Neural cell (in vitro differentiated cells): ENCODE data around the gene DCC. TPM values are rescaled to one million over a fixed set of nuclear protein-coding genes. Genes with fewer than 3 reads are reported as not detected.

Source experiments
- H2AFZ ChIP-seq: fragments of 200-600, 300-800 bp; sonication (generic), shearing (Covaris generic); 2 replicates; pipeline ENCODE4 v1.6.0; 2014; ENCODE audit warnings: low read depth, mild to moderate bottlenecking, antibody characterized with exemption, low read length, moderate library complexity
- H3F3A ChIP-seq: fragments of 200-600 bp; shearing (Covaris generic); 2 replicates; pipeline ENCODE4 v1.6.1; 2016; ENCODE audit warnings: mild to moderate bottlenecking, moderate library complexity, mixed read lengths, antibody characterized with exemption, low read length; ENCODE audit not compliant: insufficient read depth, poor library complexity, severe bottlenecking
- H3K27ac ChIP-seq: fragments of 200-600, 300-800 bp; sonication (generic), shearing (Covaris generic); 2 replicates; pipeline ENCODE4 v1.5.1; 2014; ENCODE audit warnings: mild to moderate bottlenecking, low read length, moderate library complexity
- H3K27me3 ChIP-seq: fragments of 300-800, 200-600 bp; sonication (generic), shearing (Covaris generic); 2 replicates; pipeline ENCODE4 v1.6.0; 2014; ENCODE audit warnings: mild to moderate bottlenecking, low read depth, low read length, moderate library complexity; ENCODE audit not compliant: insufficient read depth
- H3K36me3 ChIP-seq: fragments of 300-800, 200-600 bp; sonication (generic), shearing (Covaris generic); 2 replicates; pipeline ENCODE4 v1.5.1; 2014; ENCODE audit warnings: mild to moderate bottlenecking, antibody characterized with exemption, low read length, moderate library complexity; ENCODE audit not compliant: insufficient read depth
- H3K4me2 ChIP-seq: fragments of 300-800, 200-600 bp; sonication (generic), shearing (Covaris generic); 2 replicates; pipeline ENCODE4 v1.6.0; 2014; ENCODE audit warnings: mild to moderate bottlenecking, low read length
- H3K4me3 ChIP-seq: fragments of 300-800, 200-600 bp; sonication (generic), shearing (Covaris generic); 2 replicates; pipeline ENCODE4 v1.5.1; 2014; ENCODE audit warnings: mild to moderate bottlenecking, low read length, moderate library complexity
- H3K79me2 ChIP-seq: fragments of 200-600 bp; shearing (Covaris generic); replicated peaks from 2 replicates; pipeline ENCODE4 v1.6.0; 2014; ENCODE audit warnings: mild to moderate bottlenecking, low read length, moderate library complexity; ENCODE audit not compliant: insufficient read depth
- H3K9ac ChIP-seq: fragments of 300-800, 200-600 bp; sonication (generic), shearing (Covaris generic); 2 replicates; pipeline ENCODE4 v1.6.1; 2016; ENCODE audit warnings: mild to moderate bottlenecking, low read length, mixed read lengths
- H3K9me2 ChIP-seq: fragments of 200-600 bp; shearing (Covaris generic); 2 replicates; pipeline ENCODE4 v1.6.1; 2016; ENCODE audit warnings: mild to moderate bottlenecking, low read length, mixed read lengths; ENCODE audit not compliant: insufficient read depth
- H3K9me3 ChIP-seq: fragments of 200-600, 300-800 bp; sonication (generic), shearing (Covaris generic); 2 replicates; pipeline ENCODE4 v1.6.1; 2016; ENCODE audit warnings: mild to moderate bottlenecking, mixed run types, low read length, moderate library complexity, mixed read lengths
- H4K20me1 ChIP-seq: fragments of 200-600 bp; shearing (Covaris generic); 2 replicates; pipeline ENCODE4 v1.6.1; 2016; ENCODE audit warnings: mild to moderate bottlenecking, mixed run types; ENCODE audit not compliant: insufficient read depth
- EP300 ChIP-seq: fragments of 450-650 bp; conservative IDR thresholded peaks from 2 replicates; pipeline ENCODE4 v1.6.1; 2014; ENCODE audit warnings: antibody characterized with exemption, mild to moderate bottlenecking, moderate library complexity; ENCODE audit not compliant: poor library complexity, severe bottlenecking
- EZH2 ChIP-seq: fragments of 200-600, 300-800 bp; shearing (Covaris generic), sonication (generic); IDR thresholded peaks from 2 replicates; pipeline ENCODE4 v1.6.1; 2014; ENCODE audit warnings: antibody characterized with exemption, low read length, borderline replicate concordance, mild to moderate bottlenecking; ENCODE audit not compliant: insufficient read depth, poor library complexity, severe bottlenecking
- MXI1 ChIP-seq: fragments of 450-650 bp; conservative IDR thresholded peaks from 2 replicates; pipeline ENCODE4 v1.6.1; 2014; ENCODE audit warnings: antibody characterized with exemption, mild to moderate bottlenecking; ENCODE audit not compliant: poor library complexity, severe bottlenecking
- POLR2AphosphoS5 ChIP-seq: IDR thresholded peaks from 2 replicates; pipeline ENCODE4 v1.6.1; 2012
- RAD21 ChIP-seq: fragments of 450-650 bp; conservative IDR thresholded peaks from 2 replicates; pipeline ENCODE4 v1.6.1; 2014; ENCODE audit warnings: antibody characterized with exemption, mild to moderate bottlenecking, moderate library complexity
- SMC3 ChIP-seq: fragments of 450-650 bp; conservative IDR thresholded peaks from 2 replicates; pipeline ENCODE4 v1.6.1; 2014; ENCODE audit warnings: antibody characterized with exemption, mild to moderate bottlenecking, moderate library complexity; ENCODE audit not compliant: poor library complexity
- TAF1 ChIP-seq: IDR thresholded peaks from 2 replicates; pipeline ENCODE4 v1.6.1; 2012; ENCODE audit warnings: low read depth
- polyA plus RNA-seq: library from polyadenylated mRNA; depleted of rRNA; stranded (reverse); fragments of >200 nt; gene quantifications from 2 replicates; pipeline ENCODE4 v1.2.3, GENCODE V29; 2014
- TF ChIP-seq, protein P1 (sequence below): IDR thresholded peaks from 2 replicates; pipeline ENCODE4 v1.6.1; 2012; ENCODE audit warnings: borderline replicate concordance
- TF ChIP-seq, protein P2 (sequence below): fragments of 450-650 bp; IDR thresholded peaks from 2 replicates; pipeline ENCODE4 v1.5.1; 2014; ENCODE audit warnings: antibody characterized with exemption, mild to moderate bottlenecking, moderate library complexity; ENCODE audit not compliant: poor library complexity, severe bottlenecking

The DCC gene
- polyA plus RNA-seq, 1 donor from 2014 or later, result 40.7 TPM

DNA sequence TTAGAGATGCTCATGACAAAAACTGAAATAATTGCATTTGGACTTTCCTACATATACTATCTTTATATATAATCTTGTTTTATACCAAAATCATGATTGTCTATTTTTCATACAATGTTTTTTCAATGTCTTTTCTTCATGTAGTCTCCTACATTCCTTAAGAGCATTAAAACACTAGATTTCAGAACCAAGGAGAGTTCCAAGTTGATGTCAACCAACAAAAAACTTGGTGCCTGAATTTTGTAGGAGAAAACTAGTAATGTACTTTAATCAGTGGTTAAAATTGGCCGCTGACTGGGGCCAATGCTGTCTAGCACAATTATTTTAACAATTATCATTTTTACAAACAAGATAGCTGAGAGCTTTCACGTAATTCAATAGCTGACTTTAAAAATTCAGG lies 678.8 kb downstream of the DCC start:
- Histone ChIP-seq H3K36me3 (no peaks in the 10 kb centered on the region), H3K27me3 (no peaks in the 10 kb centered on the region), H3K4me2 (no peak overlapping the region), H3K9me3 (no peaks in the 10 kb centered on the region), H3K9ac (no peak overlapping the region), H3K27ac (no peak overlapping the region), H3K4me3 (no peak overlapping the region), H3F3A (no peaks in the 10 kb centered on the region), H3K79me2 (no peaks in the 10 kb centered on the region), H2AFZ (no peak overlapping the region), H4K20me1 (no peaks in the 10 kb centered on the region), H3K9me2 (no peaks in the 10 kb centered on the region)
- TF ChIP-seq, protein P1, sequence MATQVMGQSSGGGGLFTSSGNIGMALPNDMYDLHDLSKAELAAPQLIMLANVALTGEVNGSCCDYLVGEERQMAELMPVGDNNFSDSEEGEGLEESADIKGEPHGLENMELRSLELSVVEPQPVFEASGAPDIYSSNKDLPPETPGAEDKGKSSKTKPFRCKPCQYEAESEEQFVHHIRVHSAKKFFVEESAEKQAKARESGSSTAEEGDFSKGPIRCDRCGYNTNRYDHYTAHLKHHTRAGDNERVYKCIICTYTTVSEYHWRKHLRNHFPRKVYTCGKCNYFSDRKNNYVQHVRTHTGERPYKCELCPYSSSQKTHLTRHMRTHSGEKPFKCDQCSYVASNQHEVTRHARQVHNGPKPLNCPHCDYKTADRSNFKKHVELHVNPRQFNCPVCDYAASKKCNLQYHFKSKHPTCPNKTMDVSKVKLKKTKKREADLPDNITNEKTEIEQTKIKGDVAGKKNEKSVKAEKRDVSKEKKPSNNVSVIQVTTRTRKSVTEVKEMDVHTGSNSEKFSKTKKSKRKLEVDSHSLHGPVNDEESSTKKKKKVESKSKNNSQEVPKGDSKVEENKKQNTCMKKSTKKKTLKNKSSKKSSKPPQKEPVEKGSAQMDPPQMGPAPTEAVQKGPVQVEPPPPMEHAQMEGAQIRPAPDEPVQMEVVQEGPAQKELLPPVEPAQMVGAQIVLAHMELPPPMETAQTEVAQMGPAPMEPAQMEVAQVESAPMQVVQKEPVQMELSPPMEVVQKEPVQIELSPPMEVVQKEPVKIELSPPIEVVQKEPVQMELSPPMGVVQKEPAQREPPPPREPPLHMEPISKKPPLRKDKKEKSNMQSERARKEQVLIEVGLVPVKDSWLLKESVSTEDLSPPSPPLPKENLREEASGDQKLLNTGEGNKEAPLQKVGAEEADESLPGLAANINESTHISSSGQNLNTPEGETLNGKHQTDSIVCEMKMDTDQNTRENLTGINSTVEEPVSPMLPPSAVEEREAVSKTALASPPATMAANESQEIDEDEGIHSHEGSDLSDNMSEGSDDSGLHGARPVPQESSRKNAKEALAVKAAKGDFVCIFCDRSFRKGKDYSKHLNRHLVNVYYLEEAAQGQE, result no peak
- no peak for TF ChIP-seq EZH2
- TF ChIP-seq RAD21, result no peak
- TF ChIP-seq EP300, result no peak
- no peak for TF ChIP-seq SMC3
- no peak for TF ChIP-seq TAF1
- TF ChIP-seq MXI1, result no peak
- TF ChIP-seq POLR2AphosphoS5, result no peak
- TF ChIP-seq, protein P2, sequence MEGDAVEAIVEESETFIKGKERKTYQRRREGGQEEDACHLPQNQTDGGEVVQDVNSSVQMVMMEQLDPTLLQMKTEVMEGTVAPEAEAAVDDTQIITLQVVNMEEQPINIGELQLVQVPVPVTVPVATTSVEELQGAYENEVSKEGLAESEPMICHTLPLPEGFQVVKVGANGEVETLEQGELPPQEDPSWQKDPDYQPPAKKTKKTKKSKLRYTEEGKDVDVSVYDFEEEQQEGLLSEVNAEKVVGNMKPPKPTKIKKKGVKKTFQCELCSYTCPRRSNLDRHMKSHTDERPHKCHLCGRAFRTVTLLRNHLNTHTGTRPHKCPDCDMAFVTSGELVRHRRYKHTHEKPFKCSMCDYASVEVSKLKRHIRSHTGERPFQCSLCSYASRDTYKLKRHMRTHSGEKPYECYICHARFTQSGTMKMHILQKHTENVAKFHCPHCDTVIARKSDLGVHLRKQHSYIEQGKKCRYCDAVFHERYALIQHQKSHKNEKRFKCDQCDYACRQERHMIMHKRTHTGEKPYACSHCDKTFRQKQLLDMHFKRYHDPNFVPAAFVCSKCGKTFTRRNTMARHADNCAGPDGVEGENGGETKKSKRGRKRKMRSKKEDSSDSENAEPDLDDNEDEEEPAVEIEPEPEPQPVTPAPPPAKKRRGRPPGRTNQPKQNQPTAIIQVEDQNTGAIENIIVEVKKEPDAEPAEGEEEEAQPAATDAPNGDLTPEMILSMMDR, result no peak

DNA sequence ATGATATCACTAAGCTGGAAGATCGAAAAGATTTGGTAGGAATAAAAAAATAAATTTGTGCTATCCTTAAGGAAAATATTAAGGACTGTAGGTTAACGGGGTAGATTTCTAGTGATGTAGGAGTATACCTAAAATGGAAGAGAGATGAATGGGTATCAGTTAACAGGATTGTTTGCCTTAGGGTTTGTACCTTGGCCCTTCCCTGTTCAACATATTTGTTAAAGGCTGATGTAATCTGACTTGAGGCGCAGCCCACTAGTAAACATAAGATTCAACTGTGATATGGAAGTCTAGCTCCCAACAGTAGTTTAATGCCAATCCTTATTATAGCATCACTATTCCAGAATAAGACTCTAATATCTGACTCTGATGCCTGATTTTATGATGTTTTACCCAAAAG lies 685.2 kb downstream of the DCC start:
- H2AFZ ChIP-seq, result no peak overlapping the region
- H3K27ac ChIP-seq, result no peak overlapping the region
- H3K4me2 ChIP-seq, result no peak overlapping the region
- H3K9ac ChIP-seq, result no peak overlapping the region
- H3K9me3 ChIP-seq, result no peaks in the 10 kb centered on the region
- H3K27me3 ChIP-seq, result no peaks in the 10 kb centered on the region
- no peaks in the 10 kb centered on the region for H3K9me2 ChIP-seq
- H3K36me3 ChIP-seq, result no peaks in the 10 kb centered on the region
- H3F3A ChIP-seq, result no peaks in the 10 kb centered on the region
- no peaks in the 10 kb centered on the region for H4K20me1 ChIP-seq
- TF ChIP-seq SMC3 (no peak), MXI1 (no peak), EZH2 (no peak), TAF1 (no peak), RAD21 (no peak), POLR2AphosphoS5 (no peak), EP300 (no peak)
- TF ChIP-seq, protein P2, result no peak
- TF ChIP-seq, protein P1, result no peak
- no peaks in the 10 kb centered on the region for H3K79me2 ChIP-seq
- no peak overlapping the region for H3K4me3 ChIP-seq
